GM18526 (cell line): ENCODE measurements around the gene NCS1.

Experiments
- POLR2A ChIP-seq: IDR thresholded peaks from 3 replicates; pipeline ENCODE4 v1.6.1; 2011; ENCODE audit not compliant: insufficient read length; ENCODE audit errors: extremely low read depth

Gene NCS1

DNA sequence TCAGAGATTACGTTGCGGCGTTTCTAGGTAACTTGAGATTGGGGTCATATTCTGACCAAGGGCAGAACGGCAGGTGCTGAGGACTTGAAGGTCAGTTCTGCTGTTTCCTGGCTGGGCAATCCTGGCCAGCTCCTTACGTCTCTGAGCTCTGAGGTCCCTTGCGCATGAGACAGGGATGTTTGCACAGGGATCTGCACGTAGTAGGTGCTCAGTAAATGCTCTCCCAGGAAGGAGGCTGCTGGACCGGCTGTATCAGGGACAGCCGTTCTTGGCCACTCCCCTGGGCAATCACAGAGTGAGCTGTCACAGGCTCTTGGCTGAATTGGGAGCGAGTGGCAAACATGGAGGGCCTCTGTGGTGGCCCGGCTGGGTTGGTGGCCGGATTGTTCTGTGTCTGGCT is 8.3 kb downstream of the NCS1 start:
- no peak for TF ChIP-seq POLR2A

DNA sequence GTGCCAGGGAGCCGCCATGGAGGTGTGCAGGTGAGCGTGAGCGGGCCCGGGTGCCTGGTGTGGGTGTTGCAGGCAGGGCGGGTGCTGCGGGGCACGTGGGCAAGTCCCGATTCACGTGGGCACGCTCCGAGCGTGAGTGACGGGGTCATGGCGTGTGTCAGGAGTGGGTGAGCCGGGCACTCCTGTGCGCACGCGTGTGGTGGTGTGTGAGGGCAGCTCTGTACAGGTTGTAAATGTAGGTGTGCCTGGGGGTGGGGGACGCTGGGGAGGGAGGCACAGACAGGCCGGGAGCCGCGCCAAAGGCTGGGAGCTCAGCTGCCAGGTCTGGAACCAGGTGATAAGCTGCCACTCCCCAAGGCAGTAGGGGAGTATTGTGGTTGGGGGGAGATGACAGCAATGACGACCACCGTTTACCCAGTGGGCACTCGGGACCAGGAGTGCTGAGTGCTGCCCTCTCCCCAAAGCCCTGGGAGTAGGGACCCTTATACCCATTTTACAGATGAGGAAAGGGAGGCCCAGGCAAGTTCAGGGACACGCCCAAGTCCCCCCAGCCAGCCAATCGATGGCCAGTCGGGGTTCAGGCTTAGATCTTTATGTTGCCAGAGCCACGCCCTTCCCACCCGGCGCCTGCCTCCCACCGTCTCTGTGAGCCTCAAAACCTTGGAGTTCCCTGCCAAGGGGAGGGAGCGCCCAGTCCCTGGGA is 9.6 kb downstream of the NCS1 start:
- no peak for TF ChIP-seq POLR2A

DNA sequence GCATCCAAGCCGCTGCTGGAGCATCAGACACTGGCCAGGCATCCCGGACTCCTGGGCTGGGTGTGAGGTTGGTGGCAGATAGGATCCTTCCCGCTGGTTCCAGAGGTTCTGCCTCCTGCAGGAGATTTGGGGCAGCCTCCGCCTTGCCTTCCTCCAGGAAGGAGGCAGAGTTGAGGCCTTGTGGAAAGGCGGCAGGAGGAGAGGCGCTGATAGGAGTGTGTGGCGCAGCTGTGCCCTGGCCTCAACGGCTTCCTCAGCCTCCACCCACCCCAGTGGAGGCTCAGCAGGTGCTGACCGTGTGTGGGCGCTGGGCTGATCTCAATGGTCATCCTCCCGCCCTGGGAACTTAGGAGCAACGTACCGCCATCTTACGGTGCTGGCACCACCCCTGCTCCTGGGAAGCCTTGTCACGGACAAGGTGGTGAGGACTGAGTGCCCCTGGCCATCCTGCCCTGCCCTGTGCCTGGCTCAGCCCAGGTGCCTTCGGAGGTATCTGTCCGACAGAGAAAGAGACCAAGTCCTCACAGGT is 10.2 kb downstream of the NCS1 start:
- TF ChIP-seq POLR2A = no peak

DNA sequence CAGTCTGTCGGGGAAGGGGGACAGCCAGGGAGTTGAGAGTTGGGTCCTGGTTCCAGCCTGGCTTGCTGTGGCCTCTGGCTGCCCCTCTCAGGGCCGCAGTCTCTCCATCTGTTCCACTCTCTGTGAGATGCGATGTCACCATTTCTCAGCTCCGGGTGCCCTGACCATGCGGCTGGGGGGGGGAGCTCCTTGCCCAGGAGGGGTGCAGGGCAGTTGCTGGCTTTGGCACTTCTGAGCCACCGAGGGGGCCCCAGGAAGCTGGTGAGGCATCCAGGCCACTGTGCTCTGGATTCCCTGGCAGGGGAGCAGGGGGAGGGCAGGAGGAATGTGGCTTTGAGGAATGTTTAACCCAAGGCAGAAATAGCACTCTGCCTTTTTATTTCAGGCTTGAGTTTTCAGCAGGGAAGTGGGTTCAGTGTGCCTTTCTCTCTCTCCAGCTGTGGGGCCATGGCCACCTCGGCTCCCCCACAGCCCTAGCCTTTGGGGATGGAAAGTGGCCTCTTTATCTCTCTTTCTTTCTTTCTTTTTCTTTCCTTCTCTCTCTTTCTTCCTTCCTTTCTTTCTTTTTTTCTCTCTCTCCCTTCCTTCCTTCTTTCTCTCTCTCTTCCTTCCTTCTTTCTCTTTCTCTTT is 11.0 kb downstream of the NCS1 start:
- no peak for TF ChIP-seq POLR2A

DNA sequence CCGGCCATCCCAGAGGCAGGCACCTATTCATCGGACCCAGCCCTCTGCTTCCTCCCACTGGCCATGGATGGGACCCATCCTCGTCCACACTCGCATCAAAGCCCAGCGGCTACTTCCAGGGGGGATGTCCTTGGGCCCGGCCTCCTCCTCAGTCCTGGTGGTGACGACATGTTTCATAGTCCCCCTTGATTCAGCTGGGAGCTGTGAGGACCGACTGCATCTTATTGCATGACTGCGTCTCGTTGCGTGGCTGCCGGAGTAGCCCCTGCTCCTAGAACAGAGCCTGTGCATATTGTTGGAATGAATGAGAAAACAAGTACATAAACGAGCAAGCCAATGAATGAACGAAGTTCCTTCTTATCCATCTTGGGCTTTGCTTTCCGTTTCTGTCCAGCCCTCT is 12.8 kb downstream of the NCS1 start:
- no peak for TF ChIP-seq POLR2A

DNA sequence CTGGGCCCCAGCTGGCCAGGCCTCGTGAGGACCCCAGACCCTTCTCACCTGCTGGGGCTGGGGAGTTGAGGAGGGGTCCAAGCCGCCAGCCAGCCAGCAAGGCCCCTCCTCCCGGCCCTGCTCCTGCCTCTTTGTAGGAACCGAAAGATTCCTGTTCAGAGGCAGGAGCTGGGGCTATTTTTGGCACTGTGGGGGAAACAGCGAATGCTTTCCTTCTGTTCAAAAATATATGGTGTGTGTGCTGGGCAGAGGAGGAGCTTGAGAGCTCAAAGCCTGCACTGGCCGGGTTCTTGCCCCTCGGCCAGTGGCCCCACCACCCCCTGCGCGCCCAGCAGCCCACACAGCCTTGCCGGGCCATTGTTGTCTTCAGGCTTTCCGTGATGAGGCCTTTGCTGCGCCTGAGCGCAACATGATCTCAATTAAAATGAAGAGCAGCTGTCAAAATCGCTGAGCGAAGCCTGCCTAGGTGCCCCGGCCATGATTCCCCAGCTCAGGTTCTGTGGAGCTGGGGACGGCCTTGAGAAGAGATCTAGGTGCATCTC is 13.4 kb downstream of the NCS1 start:
- no peak for TF ChIP-seq POLR2A

DNA sequence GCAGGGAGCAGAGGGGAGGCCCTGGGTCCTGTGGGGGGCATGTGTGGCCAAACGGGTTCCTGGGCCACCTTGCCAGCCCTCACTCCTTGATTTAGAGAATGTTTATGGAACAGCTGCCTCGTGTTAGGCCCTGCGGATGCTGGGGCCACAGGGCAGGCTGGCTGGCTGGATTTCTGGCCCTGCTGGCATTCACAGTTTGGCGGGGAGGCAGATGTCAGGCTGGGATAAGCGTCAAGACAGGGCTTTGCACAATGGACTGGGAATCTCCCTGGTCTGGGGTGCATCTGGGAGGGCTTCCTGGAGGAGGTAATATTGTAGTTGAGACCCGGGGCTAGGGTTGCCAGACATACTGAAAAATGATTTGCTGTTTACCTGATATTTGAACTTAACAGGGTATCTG is 13.8 kb downstream of the NCS1 start:
- no peak for TF ChIP-seq POLR2A

DNA sequence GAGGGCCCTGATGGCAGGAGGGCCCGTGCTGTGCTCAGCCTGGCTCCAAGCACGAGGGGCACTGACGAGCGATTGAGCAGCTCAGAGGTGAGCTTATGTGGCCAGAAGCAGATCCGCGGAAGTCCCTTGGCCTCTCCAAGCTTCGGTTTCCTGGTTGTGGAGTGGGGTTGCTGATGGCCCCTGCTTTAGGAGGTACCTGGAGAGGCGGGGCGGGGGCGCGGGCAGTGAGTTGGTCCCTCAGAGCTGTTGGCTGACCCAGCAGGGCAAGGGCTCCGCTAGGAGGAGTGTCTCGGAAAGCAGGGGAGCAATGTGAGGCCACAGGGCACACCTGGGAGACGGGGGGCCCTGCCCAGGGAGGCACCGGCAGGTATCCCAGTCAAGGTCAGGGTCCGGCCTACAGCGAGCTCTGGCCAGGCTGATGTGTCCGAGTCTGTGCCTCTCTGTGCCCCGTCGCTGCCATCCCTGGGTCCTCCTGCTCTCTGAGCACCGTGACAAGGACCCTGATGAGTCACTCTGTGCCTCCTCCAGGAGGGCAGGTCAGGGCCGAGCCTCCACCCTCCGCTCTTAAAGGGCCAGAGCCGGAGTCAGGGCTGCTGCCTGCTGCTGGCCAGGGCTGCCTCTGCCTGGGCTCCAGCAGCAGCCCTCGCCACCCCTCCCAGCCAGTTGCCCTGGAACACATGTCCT is 14.8 kb downstream of the NCS1 start:
- no peak for TF ChIP-seq POLR2A

DNA sequence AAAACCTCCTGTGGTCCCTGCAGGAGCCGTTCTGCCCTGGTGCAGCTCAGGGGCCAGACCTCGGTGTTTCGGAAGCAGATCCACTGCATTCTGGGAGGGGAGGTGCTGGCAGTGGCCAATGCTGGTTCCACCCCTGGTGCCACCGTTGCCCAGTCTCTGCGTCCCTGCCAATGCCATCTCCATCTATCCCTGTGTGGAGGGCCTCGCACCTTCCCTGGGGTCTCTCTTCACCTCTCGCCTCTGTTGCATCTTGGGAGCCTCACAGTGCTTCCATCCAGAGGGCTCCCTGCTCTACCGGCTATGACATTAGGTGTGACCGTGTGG is 15.3 kb downstream of the NCS1 start:
- no peak for TF ChIP-seq POLR2A

DNA sequence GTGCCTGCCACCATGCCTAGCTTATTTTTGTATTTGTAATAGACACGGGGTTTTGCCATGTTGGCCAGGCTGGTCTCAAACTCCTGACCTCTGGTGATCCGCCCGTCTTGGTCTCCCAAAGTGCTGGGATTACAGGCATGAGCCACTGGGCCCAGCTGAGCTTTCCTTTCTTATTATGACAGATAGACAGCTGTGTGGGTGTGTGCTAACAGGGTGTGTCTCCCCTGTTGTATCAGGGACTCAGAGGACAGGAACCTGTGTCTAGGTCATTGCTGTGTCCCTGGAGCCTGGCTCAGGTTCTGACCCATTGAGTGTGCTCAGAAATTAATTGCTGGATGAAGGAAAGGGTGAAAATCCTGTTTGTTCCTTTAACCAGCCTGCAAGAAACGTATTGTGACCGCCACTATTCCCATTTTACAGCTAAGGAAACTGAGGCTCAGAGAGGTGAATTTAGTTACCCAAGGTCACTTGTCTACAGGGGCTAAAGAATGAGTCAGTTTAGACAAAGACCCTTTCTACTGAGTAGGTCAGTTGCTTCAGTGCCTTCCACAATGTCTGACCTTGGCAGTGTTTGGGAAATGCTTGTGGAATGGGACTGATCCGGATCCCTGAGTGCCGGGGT is 16.8 kb downstream of the NCS1 start:
- no peak for TF ChIP-seq POLR2A

DNA sequence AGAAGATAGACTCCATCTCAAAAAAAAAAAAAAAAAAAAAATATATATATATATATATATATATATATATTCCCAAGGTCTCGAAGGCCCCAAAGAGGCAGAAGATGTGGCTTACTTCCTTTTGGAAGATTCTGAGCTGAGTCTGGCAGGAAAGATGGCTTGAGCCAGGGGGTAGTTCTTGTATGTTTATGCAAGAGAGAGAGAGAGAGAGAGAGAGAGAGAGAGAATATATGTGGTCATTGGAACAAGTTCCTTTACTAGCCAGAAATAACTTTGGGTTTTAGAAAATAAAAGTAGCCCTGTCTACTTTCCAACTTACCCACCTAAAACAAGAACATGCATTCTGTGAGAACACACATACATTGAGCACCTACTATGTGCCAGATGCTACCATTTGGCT is 17.6 kb downstream of the NCS1 start:
- TF ChIP-seq POLR2A = no peak

DNA sequence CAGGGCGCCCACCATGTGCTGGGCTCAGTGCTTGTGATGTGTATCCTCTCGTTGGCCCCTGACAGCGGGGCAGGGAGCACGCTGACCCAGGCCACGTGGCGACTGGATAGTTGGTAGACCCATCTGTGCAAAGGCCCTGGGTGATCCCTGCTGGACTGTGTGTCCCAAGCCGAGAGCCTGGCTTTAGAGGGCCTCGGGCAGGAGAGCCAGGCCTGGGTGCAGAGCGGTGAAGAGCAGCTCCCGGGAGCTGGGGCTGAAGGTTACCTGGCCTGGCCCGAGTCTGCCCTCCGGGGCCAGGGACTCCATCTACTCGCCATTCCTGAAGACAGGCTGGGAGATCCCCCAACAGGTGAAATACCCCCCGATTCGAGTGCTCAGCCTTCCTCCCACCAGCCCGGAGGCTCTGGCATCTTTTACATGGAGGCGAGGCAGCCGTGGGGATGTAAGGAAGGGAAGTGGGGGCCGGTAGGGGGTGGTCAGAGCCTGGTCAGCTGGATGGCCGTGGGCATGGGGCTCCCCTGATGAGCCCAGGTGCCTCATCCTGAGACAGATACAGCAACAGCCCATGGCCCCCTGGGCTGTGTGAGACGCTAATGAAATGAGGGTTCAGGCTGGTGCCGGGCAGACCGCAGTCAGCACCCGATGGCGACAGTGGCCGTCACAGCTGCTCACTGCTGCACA is 19.0 kb downstream of the NCS1 start:
- TF ChIP-seq POLR2A = no peak

DNA sequence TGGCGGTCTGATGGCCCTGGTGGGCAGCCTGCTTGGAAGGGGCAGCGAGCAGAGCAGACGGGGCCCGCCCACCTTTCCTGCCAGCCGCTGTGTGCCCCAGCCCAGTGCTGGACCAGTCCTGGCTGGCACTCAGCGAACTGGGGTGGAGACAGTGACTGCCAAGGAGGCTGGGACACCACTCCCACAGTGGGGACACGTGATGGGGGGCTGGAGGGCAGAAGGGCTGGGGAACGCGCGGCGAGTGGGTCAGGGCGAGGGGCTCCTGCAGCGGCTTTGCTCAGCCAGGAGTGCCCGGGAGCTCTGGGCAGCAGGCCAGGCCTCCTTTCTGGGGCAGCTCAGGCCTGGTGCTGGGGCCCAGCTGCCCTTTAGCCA is 19.5 kb downstream of the NCS1 start:
- no peak for TF ChIP-seq POLR2A

DNA sequence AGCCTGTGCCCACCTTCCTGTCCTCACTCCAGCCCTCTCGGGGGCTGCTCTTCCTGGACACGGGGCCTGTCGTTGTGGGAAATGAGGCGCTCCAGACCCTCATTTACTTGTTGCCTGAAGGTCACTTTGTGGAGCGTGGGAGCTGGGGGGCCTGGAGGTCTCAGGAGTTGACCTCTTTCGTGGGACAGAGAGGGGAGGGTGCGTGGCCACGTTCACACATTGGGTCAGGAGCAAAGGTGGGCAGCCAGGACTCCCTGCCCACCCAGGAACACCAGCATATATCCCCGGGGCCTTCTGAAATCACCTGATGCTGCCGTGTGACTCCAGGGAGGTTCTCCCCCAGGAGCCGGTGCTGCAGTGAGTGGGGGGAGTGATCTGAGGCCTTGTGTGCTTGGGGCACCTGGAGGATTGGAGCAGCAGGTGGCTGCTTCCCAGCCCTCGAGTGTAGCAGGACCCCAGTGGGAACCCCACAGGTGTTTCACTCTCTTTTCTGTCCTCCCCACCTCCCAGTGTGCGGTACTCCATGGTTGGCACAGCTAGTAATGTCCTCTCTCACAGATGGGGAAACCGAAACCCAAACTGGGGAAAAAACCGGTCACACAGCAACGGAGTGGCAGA is 20.3 kb downstream of the NCS1 start:
- no peak for TF ChIP-seq POLR2A

DNA sequence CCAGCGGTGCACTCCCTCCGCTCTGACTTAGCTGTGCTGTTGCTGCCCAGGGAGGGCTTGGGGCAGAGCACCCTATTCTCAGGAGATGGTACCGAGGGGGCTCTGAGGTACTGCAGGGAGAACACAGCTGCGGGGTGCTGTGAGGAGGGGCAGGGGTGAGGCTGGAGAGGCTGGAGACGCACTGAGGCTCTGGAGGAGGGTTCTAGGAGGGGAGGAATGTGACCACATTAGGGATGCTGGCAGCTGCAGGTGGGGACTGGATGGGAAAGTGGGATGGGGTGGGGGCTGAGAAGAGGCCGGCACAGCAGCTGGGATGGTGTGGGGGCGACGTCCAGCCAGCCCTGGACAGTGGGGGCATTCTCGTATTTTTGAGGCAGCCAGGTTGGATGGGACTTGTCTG is 20.9 kb downstream of the NCS1 start:
- no peak for TF ChIP-seq POLR2A
